Naive B cell (primary cell): ENCODE data around the gene POLE2. TPM values are rescaled to one million over a fixed set of nuclear protein-coding genes. Genes with fewer than 3 reads are reported as not detected.
A peak's percentile ranks its signal among the peaks of the same experiment; 100 is the strongest.

Source experiments
- ATAC-seq, 2 donors: fragments of 150-1000 bp; cut with Tn5 transposase; 2 replicates each; pipeline ENCODE4 v1.10.0; 2021; ENCODE audit warnings: low read depth in 2 of 2, mild to moderate bottlenecking in 2 of 2, moderate library complexity in 2 of 2
- DNase-seq: peaks from one replicate; pipeline ENCODE4 v3.0.0; 2022
- H3K27ac Mint-ChIP-seq, 6 donors: one replicate each; pipeline ENCODE4 v1.8.0; 2020 to 2022; ENCODE audit warnings: mild to moderate bottlenecking in 6 of 6, mixed read lengths in 6 of 6, moderate library complexity in 5 of 6, inconsistent platforms in 2 of 6
- H3K27me3 Mint-ChIP-seq, 3 donors: one replicate each; pipeline ENCODE4 v1.8.0; 2021 to 2022; ENCODE audit warnings: mixed read lengths in 3 of 3, mild to moderate bottlenecking in 1 of 3
- H3K36me3 Mint-ChIP-seq, 2 donors: one replicate each; pipeline ENCODE4 v1.8.0; 2020 to 2022; ENCODE audit warnings: mixed read lengths in 2 of 2, inconsistent platforms in 1 of 2, mild to moderate bottlenecking in 1 of 2
- H3K4me1 Mint-ChIP-seq, 3 donors: one replicate each; pipeline ENCODE4 v1.8.0; 2020 to 2022; ENCODE audit warnings: mixed read lengths in 3 of 3, inconsistent platforms in 1 of 3, mild to moderate bottlenecking in 1 of 3, moderate library complexity in 1 of 3
- H3K4me3 Mint-ChIP-seq, 8 donors: one replicate each; pipeline ENCODE4 v1.8.0; 2020 to 2022; ENCODE audit warnings: mild to moderate bottlenecking in 8 of 8, mixed read lengths in 8 of 8, moderate library complexity in 8 of 8, inconsistent platforms in 2 of 8
- H3K9me3 Mint-ChIP-seq, 7 donors: one replicate each; pipeline ENCODE4 v1.8.0; 2020 to 2022; ENCODE audit warnings: mixed read lengths in 7 of 7, mild to moderate bottlenecking in 5 of 7, inconsistent platforms in 2 of 7, moderate library complexity in 1 of 7
- polyA plus RNA-seq, 6 donors: library from polyadenylated mRNA; unstranded; fragments of 300-500 nt; fragmentation: Illumina TruSeq; gene quantifications; one replicate each; pipeline ENCODE4 v1.2.3, GENCODE V29; 2021; ENCODE audit warnings: low read depth in 6 of 6

POLE2 gene
- polyA plus RNA-seq, 6 donors from 2014 or later = 0.34 to 4.7 (median 1.2) TPM

GRCh38 chr14:49594347-49595091 lies 93.5 kb downstream of the POLE2 start:
- no peaks in the 10 kb centered on the region for H3K9me3 Mint-ChIP-seq
- H3K4me1 Mint-ChIP-seq = peaks cover 18 to 52% (median 40%) of the 10 kb centered on the region in 3 donors
- H3K27me3 Mint-ChIP-seq = no peaks in the 10 kb centered on the region
- peak in 1 of 2 donors; percentile 17 for ATAC-seq
- peak overlapping the region in 5 of 8 donors; percentile 6 to 99 (median 46) for H3K4me3 Mint-ChIP-seq
- peak; percentile 33 for DNase-seq
- no peaks in the 10 kb centered on the region for H3K36me3 Mint-ChIP-seq
- peak overlapping the region in 4 of 6 donors; percentile 84 to 99 (median 90) for H3K27ac Mint-ChIP-seq

Other genes starting within 250 kb of the POLE2 start
- gene RPS29, start 101.8 kb downstream of the POLE2 start, polyA plus RNA-seq = 1,000 to 10,000 TPM; 5,522 to 9,273 (median 8,580) TPM
- gene LRR1, start 89.3 kb downstream of the POLE2 start, polyA plus RNA-seq = 10 to 100 TPM in 3 of 6 donors, 1 to 10 TPM in 3; 9.1 to 13.5 (median 10.1) TPM
- 100 to 1,000 TPM; 384 to 554 (median 508) TPM for gene RPL36AL, start 67.6 kb downstream of the POLE2 start, polyA plus RNA-seq
- 10 to 100 TPM; 27.7 to 33.8 (median 30.0) TPM for gene MGAT2, start 67.4 kb downstream of the POLE2 start, polyA plus RNA-seq
- 10 to 100 TPM; 16.1 to 28.3 (median 24.8) TPM for gene DNAAF2, start 53.0 kb downstream of the POLE2 start, polyA plus RNA-seq
- 1 to 10 TPM in 5 of 6 donors, not detected in 1; 2.4 to 4.7 (median 3.1) TPM for gene KLHDC1, start 4.9 kb upstream of the POLE2 start, polyA plus RNA-seq
- gene KLHDC2, start 79.9 kb upstream of the POLE2 start, polyA plus RNA-seq = 10 to 100 TPM; 58.0 to 91.4 (median 80.0) TPM
- 10 to 100 TPM; 42.8 to 80.8 (median 50.0) TPM for gene NEMF, start 164.6 kb upstream of the POLE2 start, polyA plus RNA-seq
- gene ARF6, start 204.9 kb upstream of the POLE2 start, polyA plus RNA-seq = 100 to 1,000 TPM; 161 to 190 (median 184) TPM